Common myeloid progenitor, CD34-positive (primary cell): ENCODE measurements around the gene CACNA2D1.

ENCODE experiments used
- CTCF ChIA-PET: fragments of 350-600 bp; sonication (Branson Sonifier 250); formaldehyde crosslinking; loops from one replicate; lab custom pipeline; 2021; ENCODE audit warnings: antibody characterized with exemption; lab: Charles Lee
- POLR2A ChIA-PET: fragments of 350-600 bp; sonication (Branson Sonifier 250); formaldehyde crosslinking; loops from one replicate; lab custom pipeline; 2021; ENCODE audit warnings: antibody characterized with exemption; lab: Charles Lee
- DNase-seq, 3 donors: peaks; one replicate each; pipeline versions ENCODE4 v3.0.0 to v3.0.0-alpha.2; 2013
- H3K27ac ChIP-seq, 2 experiments: 1 replicate in 1 of 2; 2 replicates in 1 of 2; pipeline ENCODE4 v1.7.0; 2013; ENCODE audit warnings: inconsistent platforms in 2 of 2, low read length in 2 of 2, mild to moderate bottlenecking in 2 of 2, low read depth in 1 of 2, moderate library complexity in 1 of 2; ENCODE audit not compliant: severe bottlenecking in 2 of 2, insufficient read depth in 1 of 2, poor library complexity in 1 of 2
- H3K27me3 ChIP-seq, 5 experiments: replicated peaks in 2 of 5; 1 replicate in 3 of 5; 2 replicates in 2 of 5; pipeline versions ENCODE4 v1.6.1 to v1.7.0; 2013; ENCODE audit warnings: low read length in 4 of 5, mild to moderate bottlenecking in 2 of 5, moderate library complexity in 2 of 5, inconsistent platforms in 1 of 5; ENCODE audit not compliant: insufficient read depth in 5 of 5, control insufficient read depth in 4 of 5
- H3K36me3 ChIP-seq, 4 experiments: 1 replicate in 2 of 4; 2 replicates in 2 of 4; pipeline versions ENCODE4 v1.6.1 to v1.7.0; 2013; ENCODE audit warnings: low read length in 3 of 4, control low read depth in 1 of 4, mild to moderate bottlenecking in 1 of 4; ENCODE audit not compliant: control insufficient read depth in 4 of 4, insufficient read depth in 4 of 4
- H3K4me1 ChIP-seq, 4 experiments: 1 replicate in 3 of 4; 2 replicates in 1 of 4; pipeline versions ENCODE4 v1.6.1 to v1.7.1; 2013; ENCODE audit warnings: low read length in 3 of 4, mild to moderate bottlenecking in 3 of 4, control low read depth in 1 of 4, inconsistent platforms in 1 of 4, moderate library complexity in 1 of 4; ENCODE audit not compliant: control insufficient read depth in 4 of 4, insufficient read depth in 4 of 4; ENCODE audit errors: control extremely low read depth in 1 of 4
- H3K4me3 ChIP-seq, 7 experiments: 1 replicate in 4 of 7; 2 replicates in 3 of 7; pipeline versions ENCODE4 v1.5.1 to v1.7.0; 2013; ENCODE audit warnings: mild to moderate bottlenecking in 7 of 7, low read length in 6 of 7, moderate library complexity in 6 of 7, inconsistent platforms in 2 of 7, low read depth in 2 of 7, control low read depth in 1 of 7; ENCODE audit not compliant: insufficient read depth in 4 of 7, control insufficient read depth in 1 of 7; ENCODE audit errors: extremely low read depth in 1 of 7
- H3K9me3 ChIP-seq, 5 experiments: 1 replicate in 4 of 5; 2 replicates in 1 of 5; pipeline versions ENCODE4 v1.6.1 to v1.7.1; 2013; ENCODE audit warnings: low read length in 4 of 5, mild to moderate bottlenecking in 2 of 5, inconsistent platforms in 1 of 5, low read depth in 1 of 5, moderate library complexity in 1 of 5; ENCODE audit not compliant: control insufficient read depth in 4 of 5, insufficient read depth in 2 of 5; ENCODE audit errors: control extremely low read depth in 1 of 5
- WGBS: methylation state at CpG from one replicate; pipeline ENCODE4 v1.1.5; 2013; ENCODE audit not compliant: insufficient coverage; 5-methylcytosine and 5-hydroxymethylcytosine counted together

CACNA2D1 gene

GRCh38 chr7:82335001-82335400 is 108.6 kb downstream of the CACNA2D1 start:
- POLR2A ChIA-PET = interaction anchor here (0.6 kb wide), 1 partner anchor 127 kb away, joined by 6 read pairs; no protein-coding TSS in a partner anchor
- no CpG with 5 or more reads among the region's 2 CpGs for WGBS
- CTCF ChIA-PET = no interaction called here
- no peak for DNase-seq
- Histone ChIP-seq H3K9me3 (no peaks in the 10 kb centered on the region), H3K4me1 (no peaks in the 10 kb centered on the region), H3K27me3 (no peaks in the 10 kb centered on the region), H3K27ac (no peak overlapping the region), H3K36me3 (no peaks in the 10 kb centered on the region), H3K4me3 (no peak overlapping the region)

- ChIA-PET CTCF (no interaction called here), POLR2A (no interaction called here)
- H3K27me3 ChIP-seq = no peaks in the 10 kb centered on the region
- no peak overlapping the region for H3K27ac ChIP-seq
- H3K4me3 ChIP-seq = no peak overlapping the region
- H3K4me1 ChIP-seq = no peaks in the 10 kb centered on the region
- H3K9me3 ChIP-seq = no peaks in the 10 kb centered on the region
- no peak for DNase-seq
- no peaks in the 10 kb centered on the region for H3K36me3 ChIP-seq
These were observed 112.3 kb downstream of the CACNA2D1 start for GRCh38 chr7:82331234-82331633.

GRCh38 chr7:82330706-82331215 is 112.8 kb downstream of the CACNA2D1 start:
- Histone ChIP-seq H3K27me3 (no peaks in the 10 kb centered on the region), H3K36me3 (no peaks in the 10 kb centered on the region), H3K4me3 (no peak overlapping the region), H3K4me1 (no peaks in the 10 kb centered on the region), H3K27ac (no peak overlapping the region), H3K9me3 (no peaks in the 10 kb centered on the region)
- POLR2A ChIA-PET = no interaction called here
- WGBS = no CpG with 5 or more reads among the region's 2 CpGs
- DNase-seq = no peak
- CTCF ChIA-PET = interaction anchor here (1.0 kb wide), 1 partner anchor 119 kb away, joined by 3 read pairs; no protein-coding TSS in a partner anchor

GRCh38 chr7:82327898-82328297 is 115.7 kb downstream of the CACNA2D1 start:
- ChIA-PET CTCF (no interaction called here), POLR2A (no interaction called here)
- WGBS = 0% methylated on average over 1 of the region's 3 CpGs
- Histone ChIP-seq H3K4me1 (no peaks in the 10 kb centered on the region), H3K9me3 (no peaks in the 10 kb centered on the region), H3K36me3 (no peaks in the 10 kb centered on the region), H3K27ac (no peak overlapping the region), H3K27me3 (no peaks in the 10 kb centered on the region), H3K4me3 (no peak overlapping the region)
- no peak for DNase-seq

- H3K4me1 ChIP-seq = no peaks in the 10 kb centered on the region
These were observed 118.2 kb downstream of the CACNA2D1 start for GRCh38 chr7:82325416-82325815.

GRCh38 chr7:82323806-82324205 is 119.8 kb downstream of the CACNA2D1 start:
- DNase-seq = no peak
- 94% methylated on average over 2 of the region's 4 CpGs for WGBS
- Histone ChIP-seq H3K36me3 (no peaks in the 10 kb centered on the region), H3K4me3 (no peak overlapping the region), H3K4me1 (no peaks in the 10 kb centered on the region), H3K9me3 (no peaks in the 10 kb centered on the region), H3K27me3 (no peaks in the 10 kb centered on the region), H3K27ac (no peak overlapping the region)
- ChIA-PET CTCF (no interaction called here), POLR2A (no interaction called here)

More at GRCh38 chr7:82325416-82325815, 118.2 kb downstream of the CACNA2D1 start:
- POLR2A ChIA-PET = no interaction called here
- CTCF ChIA-PET = no interaction called here
- DNase-seq = no peak
- Histone ChIP-seq H3K27me3 (no peaks in the 10 kb centered on the region), H3K27ac (no peak overlapping the region), H3K9me3 (no peaks in the 10 kb centered on the region), H3K36me3 (no peaks in the 10 kb centered on the region), H3K4me3 (no peak overlapping the region)
- 95% methylated on average over 2 of the region's 2 CpGs for WGBS

- WGBS = 100% methylated on average over 3 of the region's 4 CpGs
- Histone ChIP-seq H3K4me3 (no peak overlapping the region), H3K4me1 (no peaks in the 10 kb centered on the region), H3K36me3 (no peaks in the 10 kb centered on the region), H3K9me3 (no peaks in the 10 kb centered on the region), H3K27ac (no peak overlapping the region), H3K27me3 (no peaks in the 10 kb centered on the region)
- CTCF ChIA-PET = no interaction called here
- no peak for DNase-seq
- POLR2A ChIA-PET = no interaction called here
These were observed 123.9 kb downstream of the CACNA2D1 start for GRCh38 chr7:82319674-82320118.
